ENCODE data around the gene TBC1D5. TPM values are rescaled to one million over a fixed set of nuclear protein-coding genes. Genes with fewer than 3 reads are reported as not detected.

Gene TBC1D5
- total RNA-seq, 1 donor from 2014 or later, result 74.6 TPM

DNA sequence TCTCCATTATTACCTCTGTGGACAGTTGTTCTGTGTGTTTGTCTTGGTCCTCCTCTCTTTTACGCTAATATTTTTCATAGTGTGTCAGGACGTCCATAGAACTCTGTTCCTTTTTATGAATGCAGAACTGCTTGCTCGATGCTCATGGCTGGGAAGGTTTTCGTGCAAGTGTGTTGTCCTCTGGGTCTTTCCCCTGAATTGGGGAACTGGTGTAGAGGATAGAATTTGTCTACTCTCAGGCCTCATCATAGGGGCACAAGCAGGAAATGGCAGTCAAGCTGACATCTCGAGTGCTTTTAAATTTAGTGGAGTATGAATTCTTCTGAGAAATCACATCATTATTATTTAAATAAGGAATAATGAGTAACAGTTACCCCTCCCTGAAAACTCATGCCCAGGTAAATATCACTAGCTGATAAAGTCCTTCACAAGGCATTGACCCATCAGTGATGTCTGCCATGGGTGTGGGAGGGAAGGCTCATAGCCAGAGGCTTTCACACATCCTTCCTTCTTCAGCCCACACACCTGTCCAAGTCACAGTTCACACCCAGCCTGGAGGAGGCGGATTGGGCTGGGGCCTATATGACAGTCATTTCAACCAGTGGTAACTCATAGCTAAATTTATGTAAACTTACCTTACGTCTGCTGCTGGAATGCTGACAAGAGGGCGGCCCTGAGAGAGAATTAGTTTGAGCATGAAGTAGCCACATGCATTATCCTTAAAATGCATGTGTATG, 631.6 kb downstream of the TBC1D5 start:
- H3K27ac ChIP-seq, result no peak overlapping the region
- H3K27me3 ChIP-seq, result no peaks in the 10 kb centered on the region
- no peaks in the 10 kb centered on the region for H3K4me1 ChIP-seq
- intact Hi-C loops (cut with DNase I), result no loop called here
- TF ChIP-seq, protein P1, sequence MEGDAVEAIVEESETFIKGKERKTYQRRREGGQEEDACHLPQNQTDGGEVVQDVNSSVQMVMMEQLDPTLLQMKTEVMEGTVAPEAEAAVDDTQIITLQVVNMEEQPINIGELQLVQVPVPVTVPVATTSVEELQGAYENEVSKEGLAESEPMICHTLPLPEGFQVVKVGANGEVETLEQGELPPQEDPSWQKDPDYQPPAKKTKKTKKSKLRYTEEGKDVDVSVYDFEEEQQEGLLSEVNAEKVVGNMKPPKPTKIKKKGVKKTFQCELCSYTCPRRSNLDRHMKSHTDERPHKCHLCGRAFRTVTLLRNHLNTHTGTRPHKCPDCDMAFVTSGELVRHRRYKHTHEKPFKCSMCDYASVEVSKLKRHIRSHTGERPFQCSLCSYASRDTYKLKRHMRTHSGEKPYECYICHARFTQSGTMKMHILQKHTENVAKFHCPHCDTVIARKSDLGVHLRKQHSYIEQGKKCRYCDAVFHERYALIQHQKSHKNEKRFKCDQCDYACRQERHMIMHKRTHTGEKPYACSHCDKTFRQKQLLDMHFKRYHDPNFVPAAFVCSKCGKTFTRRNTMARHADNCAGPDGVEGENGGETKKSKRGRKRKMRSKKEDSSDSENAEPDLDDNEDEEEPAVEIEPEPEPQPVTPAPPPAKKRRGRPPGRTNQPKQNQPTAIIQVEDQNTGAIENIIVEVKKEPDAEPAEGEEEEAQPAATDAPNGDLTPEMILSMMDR (IDR thresholded peaks at IDR 0.05), result no peak
- H3K36me3 ChIP-seq, result no peaks in the 10 kb centered on the region
- H3K4me3 ChIP-seq, result no peak overlapping the region
- ATAC-seq (no peak), DNase-seq (no peak)
- H3K9me3 ChIP-seq, result no peaks in the 10 kb centered on the region
